Panc1 (cell line): ENCODE measurements around the gene MEF2D. TPM values are rescaled to one million over a fixed set of nuclear protein-coding genes. Genes with fewer than 3 reads are reported as not detected.

Experiments
- ATAC-seq: fragments of 200-7000 bp; cut with Tn5 transposase; 2 replicates; pipeline ENCODE4 v1.9.1; 2020; ENCODE audit warnings: mild to moderate bottlenecking, moderate library complexity
- BruUV-seq: library from RNA; stranded (reverse); fragments of 400-500 nt; replicated peaks from 2 replicates; lab custom pipeline; 2021; lab: Mats Ljungman, UMichigan
- CTCF ChIA-PET: fragments of 300-600 bp; sonication (Branson Sonifier 250); formaldehyde crosslinking; loops from one replicate; lab custom pipeline; 2022; ENCODE audit warnings: antibody characterized with exemption; lab: Charles Lee
- POLR2A ChIA-PET: fragments of 300-600 bp; sonication (Branson Sonifier 250); formaldehyde crosslinking; loops from one replicate; lab custom pipeline; 2022; ENCODE audit warnings: antibody characterized with exemption; lab: Charles Lee
- DNase-seq: peaks from one replicate; pipeline ENCODE4 v3.0.0-alpha.2; 2010; ENCODE audit warnings: low read depth, low spot score
- H3K27ac ChIP-seq: 2 replicates; pipeline ENCODE4 v1.5.1; 2011; ENCODE audit warnings: mild to moderate bottlenecking, low read length, inconsistent platforms
- H3K27me3 ChIP-seq: fragments of 200-500 bp; sonication (Bioruptor generic); 2 replicates; pipeline ENCODE4 v1.6.0; 2014; ENCODE audit warnings: low read length, inconsistent platforms; ENCODE audit not compliant: control insufficient read depth, insufficient read depth
- H3K36me3 ChIP-seq: fragments of 200-500 bp; sonication (Bioruptor generic); 2 replicates; pipeline ENCODE4 v1.5.1; 2014; ENCODE audit warnings: inconsistent platforms, mild to moderate bottlenecking, low read length, moderate library complexity; ENCODE audit not compliant: control insufficient read depth, insufficient read depth
- H3K4me1 ChIP-seq: 2 replicates; pipeline ENCODE4 v1.5.1; 2011; ENCODE audit warnings: inconsistent platforms, mild to moderate bottlenecking, low read length, moderate library complexity; ENCODE audit not compliant: control insufficient read depth, insufficient read depth
- H3K4me3 ChIP-seq, 2 experiments: 2 replicates each; pipeline ENCODE4 v1.5.1; 2011 to 2012; ENCODE audit warnings: low read depth in 2 of 2, low read length in 2 of 2, mild to moderate bottlenecking in 2 of 2, inconsistent platforms in 1 of 2, moderate library complexity in 1 of 2
- H3K9me3 ChIP-seq: fragments of 200-500 bp; sonication (Bioruptor generic); 2 replicates; pipeline ENCODE4 v1.5.1; 2014; ENCODE audit warnings: low read depth, mild to moderate bottlenecking, inconsistent platforms, low read length, moderate library complexity; ENCODE audit not compliant: control insufficient read depth, insufficient read depth
- POLR2AphosphoS5 ChIP-seq: IDR thresholded peaks from 2 replicates; pipeline ENCODE4 v1.6.1; 2012; ENCODE audit warnings: mild to moderate bottlenecking, low read depth, low read length, moderate library complexity
- REST ChIP-seq, 2 experiments: IDR thresholded peaks; 2 replicates each; pipeline ENCODE4 v1.6.1; 2011 to 2012; ENCODE audit warnings: low read depth in 2 of 2, control low read depth in 1 of 2, low read length in 1 of 2, mild to moderate bottlenecking in 1 of 2, moderate library complexity in 1 of 2; ENCODE audit not compliant: insufficient read depth in 1 of 2
- SIN3A ChIP-seq: IDR thresholded peaks from 2 replicates; pipeline ENCODE4 v1.6.1; 2012; ENCODE audit warnings: low read depth, mild to moderate bottlenecking, low read length, moderate library complexity, borderline replicate concordance; ENCODE audit not compliant: insufficient read depth
- TCF7L2 ChIP-seq: IDR thresholded peaks from 2 replicates; pipeline ENCODE4 v1.6.1; 2011; ENCODE audit warnings: mild to moderate bottlenecking, low read depth, low read length, inconsistent platforms
- in situ Hi-C: cut with HindIII; loops from 2 replicates; pipeline ENCODE4 v1.10.0; 2016; ENCODE audit warnings: low sequenced_read_pairs, low pct_unique_long_range_greater_than_20kb
- intact Hi-C: fragments of 100-400 bp; cut with micrococcal nuclease; formaldehyde crosslinking; loops from one replicate; pipeline ENCODE4 v1.10.0; 2022; ENCODE audit not compliant: unreplicated experiment
- total RNA-seq: library from RNA; stranded (reverse); gene quantifications from one replicate; pipeline ENCODE4 v1.2.1, GENCODE V29; 2021; ENCODE audit not compliant: unreplicated experiment
- TF ChIP-seq, protein P1 (sequence below): fragments of 450-650 bp; IDR thresholded peaks from 2 replicates; pipeline ENCODE4 v1.5.1; 2017; ENCODE audit warnings: mild to moderate bottlenecking

MEF2D gene
- total RNA-seq, 1 experiment from 2014 or later, result 30.9 TPM

DNA sequence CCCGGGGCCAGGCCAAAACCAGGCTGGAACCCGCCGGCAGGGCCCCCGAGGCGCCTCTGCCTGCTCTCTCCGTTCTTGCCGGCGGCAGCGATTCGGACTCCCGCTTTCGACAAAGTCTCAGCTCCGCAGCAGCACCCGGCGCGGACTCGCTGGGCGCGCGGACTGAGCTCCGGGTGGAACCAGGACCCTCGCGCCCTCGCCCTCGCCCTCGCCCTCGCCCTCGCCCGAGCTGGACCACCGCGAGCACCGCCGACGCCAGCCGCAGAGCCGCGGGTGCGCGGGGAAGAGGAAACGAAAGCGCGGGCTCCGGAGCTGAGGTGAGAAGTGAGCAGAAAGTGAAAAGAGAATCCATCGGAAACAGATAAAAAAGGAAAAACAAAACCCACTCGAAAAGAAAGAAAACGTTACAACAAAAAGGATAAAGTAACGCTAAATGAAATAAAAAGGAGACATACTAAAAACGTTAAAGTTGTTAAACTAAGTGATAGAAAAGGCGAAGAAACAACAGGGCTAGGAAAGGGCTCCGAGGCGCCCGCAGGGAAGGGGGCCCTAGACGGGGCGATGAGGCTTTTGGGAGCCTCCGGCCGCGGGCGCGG, 64.9 kb downstream of the MEF2D start:
- Histone ChIP-seq H3K4me1 (no peaks in the 10 kb centered on the region; the same call in 1 of the 2 replicates), H3K27me3 (peaks cover 37% of the 10 kb centered on the region), H3K36me3 (no peaks in the 10 kb centered on the region; the same call in 1 of the 2 replicates), H3K9me3 (no peaks in the 10 kb centered on the region), H3K27ac (no peak overlapping the region), H3K4me3 (peak overlapping the region; percentile 35 to 44)
- no peak for TF ChIP-seq SIN3A
- TF ChIP-seq TCF7L2, result no peak
- TF ChIP-seq, protein P1, sequence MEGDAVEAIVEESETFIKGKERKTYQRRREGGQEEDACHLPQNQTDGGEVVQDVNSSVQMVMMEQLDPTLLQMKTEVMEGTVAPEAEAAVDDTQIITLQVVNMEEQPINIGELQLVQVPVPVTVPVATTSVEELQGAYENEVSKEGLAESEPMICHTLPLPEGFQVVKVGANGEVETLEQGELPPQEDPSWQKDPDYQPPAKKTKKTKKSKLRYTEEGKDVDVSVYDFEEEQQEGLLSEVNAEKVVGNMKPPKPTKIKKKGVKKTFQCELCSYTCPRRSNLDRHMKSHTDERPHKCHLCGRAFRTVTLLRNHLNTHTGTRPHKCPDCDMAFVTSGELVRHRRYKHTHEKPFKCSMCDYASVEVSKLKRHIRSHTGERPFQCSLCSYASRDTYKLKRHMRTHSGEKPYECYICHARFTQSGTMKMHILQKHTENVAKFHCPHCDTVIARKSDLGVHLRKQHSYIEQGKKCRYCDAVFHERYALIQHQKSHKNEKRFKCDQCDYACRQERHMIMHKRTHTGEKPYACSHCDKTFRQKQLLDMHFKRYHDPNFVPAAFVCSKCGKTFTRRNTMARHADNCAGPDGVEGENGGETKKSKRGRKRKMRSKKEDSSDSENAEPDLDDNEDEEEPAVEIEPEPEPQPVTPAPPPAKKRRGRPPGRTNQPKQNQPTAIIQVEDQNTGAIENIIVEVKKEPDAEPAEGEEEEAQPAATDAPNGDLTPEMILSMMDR, result no peak
- TF ChIP-seq POLR2AphosphoS5, result no peak
- TF ChIP-seq REST (IDR thresholded peaks at IDR 0.05; ENCODE audit: insufficient read depth in 1 of 2, low read depth in 2 of 2, low read length in 1 of 2), result no peak
- in situ Hi-C loops (no loop called here), intact Hi-C loops (no loop called here)
- POLR2A ChIA-PET, result interaction anchor here (0.7 kb wide), 1 partner anchor 142 kb away, joined by 3 read pairs; no protein-coding TSS in a partner anchor
- CTCF ChIA-PET, result no interaction called here
- no peak for DNase-seq
- ATAC-seq, result no peak
- BruUV-seq, result no TSS peak

GRCh38 chr1:156434989-156435544, 65.5 kb downstream of the MEF2D start:
- H3K27me3 ChIP-seq, result peaks cover 31% of the 10 kb centered on the region
- POLR2A ChIA-PET, result interaction anchor here (0.7 kb wide), 1 partner anchor 142 kb away, joined by 3 read pairs; no protein-coding TSS in a partner anchor

More at GRCh38 chr1:156434989-156435544, 65.5 kb downstream of the MEF2D start:
- no peak overlapping the region for H3K27ac ChIP-seq
- peak overlapping the region in 1 of 2 experiments; percentile 44; a peak in 1 of 4 replicates for H3K4me3 ChIP-seq
- DNase-seq (no peak), ATAC-seq (0 out of 2 replicates have a peak, but pooled peaks have one; percentile 47)
- H3K4me1 ChIP-seq, result no peaks in the 10 kb centered on the region; the same call in 1 of the 2 replicates
- CTCF ChIA-PET, result no interaction called here
- BruUV-seq, result no TSS peak
- H3K36me3 ChIP-seq, result no peaks in the 10 kb centered on the region
- in situ Hi-C loops (no loop called here), intact Hi-C loops (no loop called here)
- TF ChIP-seq, protein P1, result no peak
- no peak for TF ChIP-seq SIN3A
- no peak for TF ChIP-seq TCF7L2
- TF ChIP-seq REST (IDR thresholded peaks at IDR 0.05; ENCODE audit: insufficient read depth in 1 of 2, low read depth in 2 of 2, low read length in 1 of 2), result no peak
- no peak for TF ChIP-seq POLR2AphosphoS5
- H3K9me3 ChIP-seq, result no peaks in the 10 kb centered on the region
